IMR-90 (cell line): Measurements from ENCODE around the gene VEPH1. TPM values are rescaled to one million over a fixed set of nuclear protein-coding genes. Genes with fewer than 3 reads are reported as not detected.
A peak's percentile ranks its signal among the peaks of the same experiment; 100 is the strongest.

Experiments used
- ATAC-seq: fragments of 200-7000 bp; cut with Tn5 transposase; 2 replicates; pipeline ENCODE4 v1.9.1; 2020; ENCODE audit warnings: low read depth, mild to moderate bottlenecking, moderate library complexity
- BruUV-seq: library from RNA; stranded (reverse); fragments of 400-500 nt; replicated peaks from 2 replicates; lab custom pipeline; 2021; lab: Mats Ljungman, UMichigan
- CTCF ChIA-PET: fragments of 300-600 bp; formaldehyde crosslinking; extraction: SDS; loops from one replicate; lab custom pipeline; 2021; ENCODE audit warnings: antibody characterized with exemption; lab: Yijun Ruan, JAX
- POLR2A ChIA-PET: fragments of 300-600 bp; sonication (Branson Sonifier 250); formaldehyde crosslinking; loops from one replicate; lab custom pipeline; 2022; ENCODE audit warnings: antibody characterized with exemption; ENCODE audit not compliant: unreplicated experiment; lab: Charles Lee
- DNase-seq: peaks from one replicate; pipeline ENCODE4 v3.0.0; 2013
- H2AFZ ChIP-seq: replicated peaks from 2 replicates; pipeline ENCODE3; 2013; ENCODE audit warnings: low read length, mild to moderate bottlenecking; ENCODE audit not compliant: poor library complexity
- H2AK5ac ChIP-seq: 2 replicates; pipeline ENCODE4 v1.6.1; 2013; ENCODE audit warnings: low read depth, low read length, inconsistent platforms
- H2AK9ac ChIP-seq: replicated peaks from 2 replicates; pipeline ENCODE3; 2013; ENCODE audit warnings: mild to moderate bottlenecking, low read depth, low read length, moderate library complexity; ENCODE audit not compliant: poor library complexity
- H2BK120ac ChIP-seq: 2 replicates; pipeline ENCODE4 v1.6.1; 2013; ENCODE audit warnings: low read depth, low read length, inconsistent platforms
- H2BK15ac ChIP-seq: 3 replicates; pipeline ENCODE4 v1.6.1; 2013; ENCODE audit warnings: low read depth, low read length, inconsistent platforms
- H2BK20ac ChIP-seq: 2 replicates; pipeline ENCODE4 v1.6.1; 2013; ENCODE audit warnings: low read depth, mild to moderate bottlenecking, inconsistent platforms, low read length, moderate library complexity
- H2BK5ac ChIP-seq: 2 replicates; pipeline ENCODE4 v1.6.1; 2013; ENCODE audit warnings: mild to moderate bottlenecking, low read depth, low read length, inconsistent platforms; ENCODE audit not compliant: poor library complexity, severe bottlenecking
- H3K14ac ChIP-seq: replicated peaks from 2 replicates; pipeline ENCODE4 v1.6.1; 2013; ENCODE audit warnings: low read depth, low read length, inconsistent platforms
- H3K18ac ChIP-seq: 2 replicates; pipeline ENCODE4 v1.6.1; 2013; ENCODE audit warnings: low read depth, low read length, control low read depth
- H3K23ac ChIP-seq: 2 replicates; pipeline ENCODE4 v1.6.1; 2013; ENCODE audit warnings: low read depth, low read length, inconsistent platforms
- H3K27ac ChIP-seq: 2 replicates; pipeline ENCODE4 v1.5.1; 2013; ENCODE audit warnings: mild to moderate bottlenecking, control low read depth, low read length; ENCODE audit not compliant: insufficient read depth
- H3K27me3 ChIP-seq: 2 replicates; pipeline ENCODE4 v1.6.1; 2013; ENCODE audit warnings: low read length; ENCODE audit not compliant: control insufficient read depth, insufficient read depth
- H3K36me3 ChIP-seq: 2 replicates; pipeline ENCODE4 v1.6.1; 2013; ENCODE audit warnings: low read length, mixed read lengths; ENCODE audit not compliant: control insufficient read depth, insufficient read depth
- H3K4ac ChIP-seq: 2 replicates; pipeline ENCODE4 v1.6.1; 2013; ENCODE audit warnings: low read depth, low read length, inconsistent platforms
- H3K4me1 ChIP-seq: 2 replicates; pipeline ENCODE4 v1.6.1; 2013; ENCODE audit warnings: low read length, mixed read lengths; ENCODE audit not compliant: control insufficient read depth, insufficient read depth
- H3K4me2 ChIP-seq: 2 replicates; pipeline ENCODE4 v1.6.1; 2013; ENCODE audit warnings: low read depth, mild to moderate bottlenecking, control low read depth, low read length, moderate library complexity
- H3K4me3 ChIP-seq: 2 replicates; pipeline ENCODE4 v1.5.1; 2013; ENCODE audit warnings: low read depth, mild to moderate bottlenecking, control low read depth, low read length, moderate library complexity; ENCODE audit not compliant: insufficient read depth
- H3K56ac ChIP-seq: 2 replicates; pipeline ENCODE4 v1.6.1; 2013; ENCODE audit warnings: low read length, inconsistent platforms; ENCODE audit not compliant: insufficient read depth; ENCODE audit errors: extremely low read depth
- H3K79me1 ChIP-seq, 2 experiments: 2 replicates each; pipeline ENCODE4 v1.6.1; 2013; ENCODE audit warnings: low read length in 2 of 2, inconsistent platforms in 1 of 2, low read depth in 1 of 2
- H3K9ac ChIP-seq: 2 replicates; pipeline ENCODE4 v1.6.1; 2013; ENCODE audit warnings: low read depth, low read length, control low read depth
- H3K9me1 ChIP-seq: 2 replicates; pipeline ENCODE4 v1.6.1; 2013; ENCODE audit warnings: low read length, inconsistent platforms; ENCODE audit not compliant: insufficient read depth
- H3K9me3 ChIP-seq: 2 replicates; pipeline ENCODE4 v1.6.1; 2013; ENCODE audit warnings: low read length; ENCODE audit not compliant: control insufficient read depth, insufficient read depth
- H4K20me1 ChIP-seq: 2 replicates; pipeline ENCODE4 v1.6.1; 2013; ENCODE audit warnings: low read length, inconsistent platforms; ENCODE audit not compliant: insufficient read depth
- H4K5ac ChIP-seq: 2 replicates; pipeline ENCODE4 v1.6.1; 2013; ENCODE audit warnings: mild to moderate bottlenecking, low read depth, low read length, control low read depth
- H4K8ac ChIP-seq, 2 experiments: 2 replicates each; pipeline ENCODE4 v1.6.1; 2013; ENCODE audit warnings: low read depth in 2 of 2, low read length in 2 of 2, control low read depth in 1 of 2, inconsistent platforms in 1 of 2
- H4K91ac ChIP-seq: 2 replicates; pipeline ENCODE4 v1.6.1; 2013; ENCODE audit warnings: low read depth, low read length, inconsistent platforms; ENCODE audit not compliant: insufficient read depth
- BHLHE40 ChIP-seq: fragments of 150-350 bp; IDR thresholded peaks from 2 replicates; pipeline ENCODE4 v1.6.1; 2016; ENCODE audit warnings: mild to moderate bottlenecking, low read depth, low read length
- CEBPB ChIP-seq: IDR thresholded peaks from 2 replicates; pipeline ENCODE4 v1.6.1; 2012; ENCODE audit warnings: low read depth, low read length, improper control_type of control experiment
- CHD1 ChIP-seq: IDR thresholded peaks from 2 replicates; pipeline ENCODE4 v1.6.1; 2012; ENCODE audit warnings: low read depth, low read length, improper control_type of control experiment
- MAFK ChIP-seq: IDR thresholded peaks from 2 replicates; pipeline ENCODE4 v1.6.1; 2012; ENCODE audit warnings: low read depth, low read length, improper control_type of control experiment
- MAZ ChIP-seq: IDR thresholded peaks from 2 replicates; pipeline ENCODE4 v1.6.1; 2012; ENCODE audit warnings: low read depth, mild to moderate bottlenecking, low read length, improper control_type of control experiment, moderate library complexity, borderline replicate concordance
- MXI1 ChIP-seq: IDR thresholded peaks from 2 replicates; pipeline ENCODE4 v1.6.1; 2012; ENCODE audit warnings: low read depth, mild to moderate bottlenecking, low read length, moderate library complexity, borderline replicate concordance
- NFE2L2 ChIP-seq: fragments of 150-350 bp; IDR thresholded peaks from 2 replicates; pipeline ENCODE4 v1.6.1; 2016; ENCODE audit warnings: low read depth, mild to moderate bottlenecking, low read length
- POLR2A ChIP-seq: IDR thresholded peaks from 2 replicates; pipeline ENCODE4 v1.6.1; 2012; ENCODE audit warnings: mild to moderate bottlenecking, low read depth, low read length
- RAD21 ChIP-seq: IDR thresholded peaks from 2 replicates; pipeline ENCODE4 v1.6.1; 2012; ENCODE audit warnings: low read length, improper control_type of control experiment
- RFX5 ChIP-seq: IDR thresholded peaks from 2 replicates; pipeline ENCODE4 v1.8.0; 2012; ENCODE audit warnings: low read depth, mild to moderate bottlenecking, low read length, moderate library complexity
- SMC3 ChIP-seq: fragments of 150-350 bp; IDR thresholded peaks from 2 replicates; pipeline ENCODE4 v1.6.1; 2016; ENCODE audit warnings: low read depth, mild to moderate bottlenecking, antibody characterized with exemption, low read length, moderate library complexity
- dilution Hi-C: fragments of 300-500 bp; cut with HindIII; formaldehyde crosslinking; loops from one replicate; pipeline ENCODE4 v1.14.3; 2018; ENCODE audit warnings: low sequenced_read_pairs; ENCODE audit not compliant: unreplicated experiment
- in situ Hi-C: fragments of 300-500 bp; cut with MboI; formaldehyde crosslinking; loops from 3 replicates; pipeline ENCODE4 v1.14.3; 2019; ENCODE audit warnings: low sequenced_read_pairs, inconsistent platforms, mixed read lengths
- intact Hi-C: fragments of 100-400 bp; cut with micrococcal nuclease; formaldehyde crosslinking; loops from 2 replicates; pipeline ENCODE4 v1.10.0; 2022
- polyA plus RNA-seq, 3 experiments: library from polyadenylated mRNA; depleted of rRNA; stranded (reverse); fragments of >200 nt; gene quantifications; 2 replicates each; pipeline ENCODE4 v1.2.3, GENCODE V29; 2012; ENCODE audit warnings: low replicate concordance in 1 of 3
- total RNA-seq: library from RNA; depleted of rRNA; stranded (reverse); fragments of >200 nt; gene quantifications from 2 replicates; pipeline ENCODE4 v1.2.3, GENCODE V29; 2012
- TF ChIP-seq, protein P1 (sequence below): fragments of 150-350 bp; IDR thresholded peaks from 2 replicates; pipeline ENCODE4 v1.6.1; 2016; ENCODE audit warnings: low read depth, mild to moderate bottlenecking, low read length, moderate library complexity, borderline replicate concordance
- TF ChIP-seq, protein P2 (sequence below): conservative IDR thresholded peaks from 2 replicates; pipeline ENCODE4 v1.5.1; 2012; ENCODE audit warnings: mild to moderate bottlenecking, low read depth, low read length, improper control_type of control experiment

The VEPH1 gene
- total and polyA plus RNA-seq, 2 of the 4 experiments (the other 2 are of a cell fraction) = 30.5 to 130 TPM

- H3K4me2 ChIP-seq = no peak overlapping the region
- H4K8ac ChIP-seq = peak overlapping the region; percentile 16 to 68; a peak in 1 of 4 replicates
- peak overlapping the region; percentile 54 for H2BK120ac ChIP-seq
- in situ Hi-C loops = no loop called here
- no peaks in the 10 kb centered on the region for H3K9me3 ChIP-seq
- no peak for ATAC-seq
- H3K9ac ChIP-seq = no peak overlapping the region
- peak overlapping the region; percentile 9; the same call in 1 of the 2 replicates for H4K91ac ChIP-seq
- H2BK20ac ChIP-seq = peak overlapping the region; percentile 92
- TF ChIP-seq CHD1 (no peak), MXI1 (no peak), NFE2L2 (no peak), CEBPB (no peak), RFX5 (no peak), MAFK (no peak), RAD21 (no peak), SMC3 (no peak), POLR2A (no peak), MAZ (no peak), BHLHE40 (no peak)
- TF ChIP-seq, protein P1, sequence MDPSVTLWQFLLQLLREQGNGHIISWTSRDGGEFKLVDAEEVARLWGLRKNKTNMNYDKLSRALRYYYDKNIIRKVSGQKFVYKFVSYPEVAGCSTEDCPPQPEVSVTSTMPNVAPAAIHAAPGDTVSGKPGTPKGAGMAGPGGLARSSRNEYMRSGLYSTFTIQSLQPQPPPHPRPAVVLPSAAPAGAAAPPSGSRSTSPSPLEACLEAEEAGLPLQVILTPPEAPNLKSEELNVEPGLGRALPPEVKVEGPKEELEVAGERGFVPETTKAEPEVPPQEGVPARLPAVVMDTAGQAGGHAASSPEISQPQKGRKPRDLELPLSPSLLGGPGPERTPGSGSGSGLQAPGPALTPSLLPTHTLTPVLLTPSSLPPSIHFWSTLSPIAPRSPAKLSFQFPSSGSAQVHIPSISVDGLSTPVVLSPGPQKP = no peak
- TF ChIP-seq, protein P2, sequence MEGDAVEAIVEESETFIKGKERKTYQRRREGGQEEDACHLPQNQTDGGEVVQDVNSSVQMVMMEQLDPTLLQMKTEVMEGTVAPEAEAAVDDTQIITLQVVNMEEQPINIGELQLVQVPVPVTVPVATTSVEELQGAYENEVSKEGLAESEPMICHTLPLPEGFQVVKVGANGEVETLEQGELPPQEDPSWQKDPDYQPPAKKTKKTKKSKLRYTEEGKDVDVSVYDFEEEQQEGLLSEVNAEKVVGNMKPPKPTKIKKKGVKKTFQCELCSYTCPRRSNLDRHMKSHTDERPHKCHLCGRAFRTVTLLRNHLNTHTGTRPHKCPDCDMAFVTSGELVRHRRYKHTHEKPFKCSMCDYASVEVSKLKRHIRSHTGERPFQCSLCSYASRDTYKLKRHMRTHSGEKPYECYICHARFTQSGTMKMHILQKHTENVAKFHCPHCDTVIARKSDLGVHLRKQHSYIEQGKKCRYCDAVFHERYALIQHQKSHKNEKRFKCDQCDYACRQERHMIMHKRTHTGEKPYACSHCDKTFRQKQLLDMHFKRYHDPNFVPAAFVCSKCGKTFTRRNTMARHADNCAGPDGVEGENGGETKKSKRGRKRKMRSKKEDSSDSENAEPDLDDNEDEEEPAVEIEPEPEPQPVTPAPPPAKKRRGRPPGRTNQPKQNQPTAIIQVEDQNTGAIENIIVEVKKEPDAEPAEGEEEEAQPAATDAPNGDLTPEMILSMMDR = no peak
- peak overlapping the region; percentile 21; the same call in 1 of the 2 replicates for H3K18ac ChIP-seq
- ChIA-PET CTCF (interaction anchor here (0.7 kb wide), 1 partner anchor 44 kb away, joined by 3 read pairs; no protein-coding TSS in a partner anchor), POLR2A (no interaction called here)
- H3K9me1 ChIP-seq = peaks cover 5% of the 10 kb centered on the region; the same call in 1 of the 2 replicates
- no TSS peak for BruUV-seq
- H2BK5ac ChIP-seq = peak overlapping the region; percentile 64
- no peaks in the 10 kb centered on the region for H3K27me3 ChIP-seq
- H3K56ac ChIP-seq = no peak overlapping the region
- peak overlapping the region; percentile 62; the same call in 1 of the 3 replicates for H2BK15ac ChIP-seq
- H3K14ac ChIP-seq = peak overlapping the region; percentile 57; the same call in 1 of the 2 replicates
- H2AK5ac ChIP-seq = peak overlapping the region; percentile 69
- H3K4me3 ChIP-seq = no peak overlapping the region
- no peak overlapping the region for H3K27ac ChIP-seq
- intact Hi-C loops = no loop called here
- H2AFZ ChIP-seq = no peak overlapping the region
- H3K36me3 ChIP-seq = no peaks in the 10 kb centered on the region; the same call in 1 of the 2 replicates
- dilution Hi-C loops = no loop called here
- H3K79me1 ChIP-seq = peaks cover 3 to 15% of the 10 kb centered on the region in 2 experiments; a peak in 2 of 4 replicates
- no peak for DNase-seq
- H4K20me1 ChIP-seq = no peaks in the 10 kb centered on the region
- peak overlapping the region; percentile 62; the same call in 1 of the 2 replicates for H3K23ac ChIP-seq
- no peaks in the 10 kb centered on the region; the same call in 1 of the 2 replicates for H3K4me1 ChIP-seq
- H3K4ac ChIP-seq = peak overlapping the region; percentile 34; the same call in 1 of the 2 replicates
- H4K5ac ChIP-seq = peak overlapping the region; percentile 9; the same call in 1 of the 2 replicates
- no peak overlapping the region for H2AK9ac ChIP-seq
Measured at GRCh38 chr3:157488144-157488543, 15.1 kb downstream of the VEPH1 start.
